Measurements from ENCODE around the gene F13A1. TPM values are rescaled to one million over a fixed set of nuclear protein-coding genes. Genes with fewer than 3 reads are reported as not detected.

The F13A1 gene
- total RNA-seq, 4 donors from 2014 or later, result 110 to 530 (median 347) TPM

DNA sequence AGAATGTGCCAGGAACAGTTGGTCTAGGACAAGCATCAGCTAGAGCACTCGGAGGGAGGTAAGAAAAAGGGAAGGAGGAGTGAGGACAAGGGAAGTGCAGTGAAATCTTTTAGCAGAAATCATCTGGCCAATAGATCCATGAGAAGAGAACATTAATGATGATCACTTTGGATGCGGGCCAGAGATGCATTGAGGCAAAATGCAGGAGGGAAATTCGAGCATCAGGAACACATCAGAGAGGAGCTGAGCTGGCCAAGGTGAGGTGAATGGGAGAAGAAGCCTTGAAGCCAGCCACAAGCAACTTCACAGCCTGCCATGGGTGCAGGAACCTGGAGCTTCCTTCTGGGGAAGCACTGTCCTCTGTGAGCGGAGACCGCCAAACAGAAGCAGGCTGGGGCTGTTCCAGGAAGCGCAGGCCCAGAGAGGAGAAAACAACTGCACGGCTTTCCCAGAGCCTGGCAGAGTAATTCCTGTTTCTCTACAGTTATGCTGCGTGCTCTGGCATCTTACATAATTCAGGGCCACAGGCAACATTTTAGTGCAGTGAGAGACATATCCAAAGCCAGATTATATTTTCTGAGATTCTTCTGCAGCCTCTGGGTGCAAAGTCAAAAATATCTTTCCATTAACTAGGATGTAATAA lies 143.8 kb downstream of the F13A1 start:
- TF ChIP-seq, protein P1, sequence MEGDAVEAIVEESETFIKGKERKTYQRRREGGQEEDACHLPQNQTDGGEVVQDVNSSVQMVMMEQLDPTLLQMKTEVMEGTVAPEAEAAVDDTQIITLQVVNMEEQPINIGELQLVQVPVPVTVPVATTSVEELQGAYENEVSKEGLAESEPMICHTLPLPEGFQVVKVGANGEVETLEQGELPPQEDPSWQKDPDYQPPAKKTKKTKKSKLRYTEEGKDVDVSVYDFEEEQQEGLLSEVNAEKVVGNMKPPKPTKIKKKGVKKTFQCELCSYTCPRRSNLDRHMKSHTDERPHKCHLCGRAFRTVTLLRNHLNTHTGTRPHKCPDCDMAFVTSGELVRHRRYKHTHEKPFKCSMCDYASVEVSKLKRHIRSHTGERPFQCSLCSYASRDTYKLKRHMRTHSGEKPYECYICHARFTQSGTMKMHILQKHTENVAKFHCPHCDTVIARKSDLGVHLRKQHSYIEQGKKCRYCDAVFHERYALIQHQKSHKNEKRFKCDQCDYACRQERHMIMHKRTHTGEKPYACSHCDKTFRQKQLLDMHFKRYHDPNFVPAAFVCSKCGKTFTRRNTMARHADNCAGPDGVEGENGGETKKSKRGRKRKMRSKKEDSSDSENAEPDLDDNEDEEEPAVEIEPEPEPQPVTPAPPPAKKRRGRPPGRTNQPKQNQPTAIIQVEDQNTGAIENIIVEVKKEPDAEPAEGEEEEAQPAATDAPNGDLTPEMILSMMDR (IDR thresholded peaks at IDR 0.05; ENCODE audit: low read depth), result no peak

DNA sequence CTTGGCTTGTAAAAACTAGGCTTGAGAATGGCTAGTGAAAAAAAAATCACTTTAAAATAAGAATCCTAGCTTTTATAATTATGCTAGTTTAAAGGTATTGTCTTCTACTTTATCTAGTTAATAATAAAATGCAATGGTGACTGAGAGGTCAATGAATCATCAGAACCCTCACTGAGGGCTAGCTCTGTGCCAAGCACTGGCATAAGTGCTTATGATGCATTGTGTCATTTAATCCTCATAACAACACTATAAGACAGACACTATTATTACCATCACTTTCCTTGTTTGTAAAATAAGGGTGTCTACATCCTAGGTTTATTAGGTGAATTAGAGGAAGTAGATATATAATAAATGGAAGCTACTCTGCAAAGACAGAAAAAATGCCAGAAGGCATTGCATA lies 144.3 kb downstream of the F13A1 start:
- TF ChIP-seq, protein P1 (IDR thresholded peaks at IDR 0.05; ENCODE audit: low read depth), result no peak

DNA sequence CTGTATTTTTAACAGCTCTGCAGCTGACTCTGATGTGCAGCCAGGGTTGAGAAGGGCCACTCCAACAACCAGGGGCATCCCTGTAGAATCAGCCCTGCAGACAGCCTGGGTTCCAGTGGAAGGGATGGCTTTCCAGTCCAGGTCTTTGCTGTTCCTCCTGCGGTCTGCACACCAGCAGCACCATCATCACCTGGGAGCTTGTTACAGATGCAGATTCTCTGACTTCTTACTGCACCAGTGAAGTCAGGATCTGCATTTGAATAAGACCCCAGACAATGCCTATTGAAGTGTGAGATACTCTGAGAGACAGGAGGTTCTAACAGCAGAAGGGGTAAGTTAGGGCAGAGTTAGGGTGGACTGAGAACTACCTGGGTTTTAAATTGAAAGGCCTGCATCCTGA lies 151.3 kb downstream of the F13A1 start:
- TF ChIP-seq, protein P1 (IDR thresholded peaks at IDR 0.05; ENCODE audit: low read depth), result no peak

DNA sequence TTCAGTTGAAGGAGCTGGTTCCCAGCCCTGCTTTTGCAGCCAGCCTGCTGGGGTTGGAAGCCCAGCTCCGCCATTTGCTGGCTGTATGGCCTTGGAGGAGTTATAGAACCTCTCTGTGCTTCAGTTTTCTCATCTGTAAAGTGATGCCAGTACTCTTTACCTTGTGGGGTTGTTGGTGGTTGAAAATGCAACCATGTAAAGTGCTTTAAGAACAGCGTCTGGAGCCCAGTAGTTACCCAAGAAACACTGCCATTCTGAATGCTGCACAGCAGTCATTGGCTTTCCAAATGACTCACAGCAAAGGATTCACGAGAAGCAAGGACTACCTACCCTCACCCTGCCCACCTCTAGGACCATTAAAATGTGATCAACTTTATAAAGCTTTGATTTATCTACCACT lies 154.4 kb downstream of the F13A1 start:
- TF ChIP-seq, protein P1 (IDR thresholded peaks at IDR 0.05; ENCODE audit: low read depth), result no peak

DNA sequence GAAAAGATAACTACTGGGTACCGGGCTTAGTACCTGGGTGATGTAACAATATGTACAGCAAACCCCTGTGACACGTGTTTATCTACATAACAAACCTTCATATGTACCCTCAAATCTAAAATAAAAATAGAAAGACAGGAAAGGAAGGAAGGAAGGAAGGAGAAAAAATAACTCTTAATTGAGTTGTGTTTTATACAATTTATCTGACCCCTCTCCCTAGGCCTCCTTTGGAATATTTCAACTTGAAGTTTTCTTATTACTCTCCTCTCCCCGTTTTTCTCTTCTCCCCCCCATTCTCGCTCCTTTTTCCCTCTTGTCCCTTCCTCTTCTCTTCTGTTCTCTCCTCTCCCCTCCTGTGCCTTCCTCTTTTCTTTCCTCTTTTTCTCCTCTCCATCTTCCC lies 156.1 kb downstream of the F13A1 start:
- TF ChIP-seq, protein P1 (IDR thresholded peaks at IDR 0.05; ENCODE audit: low read depth), result no peak

GRCh38 chr6:6154335-6154734 lies 166.1 kb downstream of the F13A1 start:
- TF ChIP-seq, protein P1 (IDR thresholded peaks at IDR 0.05; ENCODE audit: low read depth), result no peak

DNA sequence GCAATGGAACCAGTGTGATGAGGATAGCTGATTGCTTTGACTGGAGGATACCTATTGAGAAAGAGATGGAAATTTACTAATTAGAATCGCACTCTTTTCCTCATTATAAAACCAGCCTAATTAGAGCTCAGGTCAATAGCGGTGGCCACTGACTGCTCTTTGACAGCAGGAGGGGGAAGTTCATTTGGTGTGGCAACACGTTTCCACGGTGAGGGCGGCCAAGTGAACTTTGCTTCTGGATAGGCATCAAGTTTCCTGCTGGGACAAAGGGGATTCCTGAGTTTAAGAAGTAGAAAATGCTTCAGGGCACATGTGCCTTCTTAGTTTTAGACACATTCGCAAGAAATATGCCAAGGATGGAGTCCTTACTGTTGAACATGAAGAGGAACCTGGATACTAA lies 168.4 kb downstream of the F13A1 start:
- TF ChIP-seq, protein P1 (IDR thresholded peaks at IDR 0.05; ENCODE audit: low read depth), result no peak

Measured in subcutaneous adipose tissue (tissue), 4 donors.